Kidney glomerular epithelial cell (primary cell): ENCODE results near the gene ZNF783.
"Not testable (repeated sequence)": the region's sequence is repeated elsewhere in the genome, so short reads cannot be mapped to it uniquely, and the experiment has no call there.

Experiments used
- DNase-seq: peaks from one replicate; lab custom pipeline; 2025; lab: John Stamatoyannopoulos, UW

Gene ZNF783

GRCh38 chr7:149240637-149241036, 21.4 kb upstream of the ZNF783 start:
- no peak for DNase-seq

- DNase-seq = no peak
These were observed 20.3 kb upstream of the ZNF783 start for GRCh38 chr7:149241696-149242095.

- DNase-seq = no peak
These were observed 16.8 kb upstream of the ZNF783 start for GRCh38 chr7:149245244-149245643.

- DNase-seq = no peak
These were observed 16.3 kb upstream of the ZNF783 start for GRCh38 chr7:149245744-149246143.

GRCh38 chr7:149248777-149249176, 13.2 kb upstream of the ZNF783 start:
- DNase-seq = no peak

GRCh38 chr7:149250151-149250550, 11.8 kb upstream of the ZNF783 start:
- not testable (repeated sequence) for DNase-seq

GRCh38 chr7:149251518-149251917, 10.5 kb upstream of the ZNF783 start:
- not testable (repeated sequence) for DNase-seq

GRCh38 chr7:149252378-149252777, 9.6 kb upstream of the ZNF783 start:
- DNase-seq = no peak

GRCh38 chr7:149253665-149254064, 8.3 kb upstream of the ZNF783 start:
- DNase-seq = no peak

GRCh38 chr7:149254181-149254858, 7.7 kb upstream of the ZNF783 start:
- no peak for DNase-seq

- DNase-seq = no peak
These were observed 6.8 kb upstream of the ZNF783 start for GRCh38 chr7:149255174-149255573.

GRCh38 chr7:149256568-149256967, 5.4 kb upstream of the ZNF783 start:
- DNase-seq = no peak

GRCh38 chr7:149257146-149257545, 4.8 kb upstream of the ZNF783 start:
- DNase-seq = no peak

GRCh38 chr7:149261316-149261828, 624 bp upstream of the ZNF783 start:
- no peak for DNase-seq

- no peak for DNase-seq
These were observed 4.5 kb downstream of the ZNF783 start for GRCh38 chr7:149266451-149266850.

GRCh38 chr7:149267733-149268132, 5.7 kb downstream of the ZNF783 start:
- no peak for DNase-seq

- not testable (repeated sequence) for DNase-seq
These were observed 12.4 kb downstream of the ZNF783 start for GRCh38 chr7:149274424-149274823.

GRCh38 chr7:149277871-149278270, 15.9 kb downstream of the ZNF783 start:
- no peak for DNase-seq

GRCh38 chr7:149278396-149278795, 16.4 kb downstream of the ZNF783 start:
- DNase-seq = no peak

GRCh38 chr7:149279111-149279743, 17.2 kb downstream of the ZNF783 start:
- no peak for DNase-seq

GRCh38 chr7:149280151-149280550, 18.2 kb downstream of the ZNF783 start:
- no peak for DNase-seq

GRCh38 chr7:149280661-149281507, 18.9 kb downstream of the ZNF783 start:
- DNase-seq = no peak
